ENCODE measurements around the gene PRMT9. TPM values are rescaled to one million over a fixed set of nuclear protein-coding genes. Genes with fewer than 3 reads are reported as not detected.

PRMT9 gene
- total and polyA plus RNA-seq, 2 of the 4 experiments (the other 2 are of a cell fraction) = 5.0 to 14.2 TPM

GRCh38 chr4:147693218-147693617, 9.3 kb upstream of the PRMT9 start:
- no TSS peak for BruUV-seq (replicated peaks)
- Histone ChIP-seq H4K8ac (ENCODE audit: low read depth in 2 of 2, low read length in 2 of 2) (no peak overlapping the region), H3K56ac (ENCODE audit: extremely low read depth, insufficient read depth, low read length) (no peak overlapping the region), H2AFZ (replicated peaks; ENCODE audit: low read length, poor library complexity) (no peak overlapping the region), H3K79me1 (ENCODE audit: low read depth in 1 of 2, low read length in 2 of 2) (no peaks in the 10 kb centered on the region), H3K23ac (ENCODE audit: low read depth, low read length) (no peak overlapping the region), H2BK20ac (ENCODE audit: low read depth, low read length) (no peak overlapping the region), H2AK5ac (ENCODE audit: low read depth, low read length) (no peak overlapping the region), H4K5ac (ENCODE audit: low read depth, low read length) (no peak overlapping the region), H3K9me3 (ENCODE audit: control insufficient read depth, insufficient read depth, low read length) (no peaks in the 10 kb centered on the region), H4K91ac (ENCODE audit: insufficient read depth, low read depth, low read length) (no peak overlapping the region), H3K9ac (ENCODE audit: low read depth, low read length) (no peak overlapping the region), H3K4me1 (ENCODE audit: control insufficient read depth, insufficient read depth, low read length) (no peaks in the 10 kb centered on the region), H3K4me2 (ENCODE audit: low read depth, low read length) (no peak overlapping the region), H4K20me1 (ENCODE audit: insufficient read depth, low read length) (no peaks in the 10 kb centered on the region), H3K27ac (ENCODE audit: insufficient read depth, low read length) (no peak overlapping the region), H3K36me3 (ENCODE audit: control insufficient read depth, insufficient read depth, low read length) (no peaks in the 10 kb centered on the region), H3K4ac (ENCODE audit: low read depth, low read length) (no peak overlapping the region), H2BK15ac (ENCODE audit: low read depth, low read length) (no peak overlapping the region), H3K9me1 (ENCODE audit: insufficient read depth, low read length) (no peaks in the 10 kb centered on the region), H3K27me3 (ENCODE audit: control insufficient read depth, insufficient read depth, low read length) (peaks cover 6% of the 10 kb centered on the region; the same call in 1 of the 2 replicates), H3K14ac (replicated peaks; ENCODE audit: low read depth, low read length) (no peak overlapping the region), H2AK9ac (replicated peaks; ENCODE audit: low read depth, low read length, poor library complexity) (no peak overlapping the region), H2BK5ac (ENCODE audit: low read depth, low read length, poor library complexity, severe bottlenecking) (no peak overlapping the region), H2BK120ac (ENCODE audit: low read depth, low read length) (no peak overlapping the region), H3K18ac (ENCODE audit: low read depth, low read length) (no peak overlapping the region), H3K4me3 (ENCODE audit: insufficient read depth, low read depth, low read length) (no peak overlapping the region)
- TF ChIP-seq POLR2A (IDR thresholded peaks at IDR 0.05; ENCODE audit: low read depth, low read length) = no peak
- TF ChIP-seq RFX5 (IDR thresholded peaks at IDR 0.05; ENCODE audit: low read depth, low read length) = no peak
- no peak for TF ChIP-seq USF2 (IDR thresholded peaks at IDR 0.05; ENCODE audit: low read depth, low read length)
- no peak for TF ChIP-seq BHLHE40 (IDR thresholded peaks at IDR 0.05; ENCODE audit: low read depth, low read length)
- no peak for TF ChIP-seq SMC3 (IDR thresholded peaks at IDR 0.05; ENCODE audit: low read depth, low read length)
- TF ChIP-seq CHD1 (IDR thresholded peaks at IDR 0.05; ENCODE audit: low read depth, low read length) = no peak
- TF ChIP-seq FOS (IDR thresholded peaks at IDR 0.05; ENCODE audit: low read depth, low read length) = no peak
- TF ChIP-seq CTCF (conservative IDR thresholded peaks at IDR 0.05; ENCODE audit: low read depth, low read length) = no peak
- no peak for TF ChIP-seq ELK1 (IDR thresholded peaks at IDR 0.05; ENCODE audit: borderline replicate concordance, low read depth, low read length)
- dilution Hi-C loops (cut with HindIII; ENCODE audit: low sequenced_read_pairs, unreplicated experiment) = no loop called here
- ATAC-seq (ENCODE audit: low read depth) = no peak
- in situ Hi-C loops (cut with MboI; ENCODE audit: low sequenced_read_pairs) = no loop called here
- no CpG with 5 or more reads among the region's 3 CpGs for WGBS, 2 experiments (ENCODE audit: extremely low coverage in 2 of 2, insufficient read length in 1 of 2)
- no peak for DNase-seq
- intact Hi-C loops (cut with micrococcal nuclease) = no loop called here
- CTCF ChIA-PET = interaction anchor here (1.4 kb wide), 1 partner anchor 174 kb away, joined by 4 read pairs; no protein-coding TSS in a partner anchor
- POLR2A ChIA-PET (ENCODE audit: unreplicated experiment) = no interaction called here

All from IMR-90 (cell line).